ENCODE measurements around the gene CENPT. TPM values are rescaled to one million over a fixed set of nuclear protein-coding genes. Genes with fewer than 3 reads are reported as not detected.

The CENPT gene
- total RNA-seq, 2 experiments from 2014 or later, result 43.7 to 45.8 TPM

- DNase-seq, result peak; percentile 46
- peaks cover 27% of the 10 kb centered on the region for H3K36me3 Mint-ChIP-seq (ENCODE audit: low read depth)
Observed at GRCh38 chr16:67803894-67804293, 43.6 kb downstream of the CENPT start.

GRCh38 chr16:67801883-67802282 is 45.6 kb downstream of the CENPT start:
- peaks cover 59% of the 10 kb centered on the region for H3K4me1 Mint-ChIP-seq (ENCODE audit: low read depth)
- peak; percentile 56 for DNase-seq
- peaks cover 27% of the 10 kb centered on the region for H3K36me3 Mint-ChIP-seq (ENCODE audit: low read depth)
- intact Hi-C loops (cut with micrococcal nuclease), result loop anchor here (10.0 kb wide), 1 partner anchor 433 kb away; the partner anchor contains the start of gene ESRP2
- H3K27me3 Mint-ChIP-seq (ENCODE audit: low read depth), result no peaks in the 10 kb centered on the region
- no peak overlapping the region for H3K4me3 Mint-ChIP-seq
- H3K9me3 Mint-ChIP-seq, result no peaks in the 10 kb centered on the region
- CTCF ChIA-PET, result interaction anchor here (0.6 to 4.7 kb wide), 4 partner anchors 13 to 281 kb away, joined by 3 to 39 read pairs (median 4); no protein-coding TSS in a partner anchor
- H3K27ac Mint-ChIP-seq, result peak overlapping the region; percentile 53

More at GRCh38 chr16:67803894-67804293, 43.6 kb downstream of the CENPT start:
- H3K27me3 Mint-ChIP-seq (ENCODE audit: low read depth), result no peaks in the 10 kb centered on the region
- CTCF ChIA-PET, result interaction anchor here (0.6 to 4.7 kb wide), 2 partner anchors 11 to 42 kb away, joined by 3 to 39 read pairs; no protein-coding TSS in a partner anchor
- intact Hi-C loops (cut with micrococcal nuclease), result loop anchor here (10.0 kb wide), 1 partner anchor 431 kb away; the partner anchor contains the start of gene ESRP2
- H3K4me3 Mint-ChIP-seq, result no peak overlapping the region
- no peaks in the 10 kb centered on the region for H3K9me3 Mint-ChIP-seq
- peak overlapping the region; percentile 36 for H3K27ac Mint-ChIP-seq
- peaks cover 57% of the 10 kb centered on the region for H3K4me1 Mint-ChIP-seq (ENCODE audit: low read depth)

- H3K36me3 Mint-ChIP-seq (ENCODE audit: low read depth), result peaks cover 30% of the 10 kb centered on the region
- intact Hi-C loops (cut with micrococcal nuclease), result loop anchor here (10.0 kb wide), 1 partner anchor 434 kb away; the partner anchor contains the start of gene ESRP2
- CTCF ChIA-PET, result interaction anchor here (0.6 to 4.7 kb wide), 3 partner anchors 14 to 258 kb away, joined by 3 to 39 read pairs (median 4); no protein-coding TSS in a partner anchor
- H3K9me3 Mint-ChIP-seq, result no peaks in the 10 kb centered on the region
- H3K27ac Mint-ChIP-seq, result no peak overlapping the region
- H3K4me1 Mint-ChIP-seq (ENCODE audit: low read depth), result peaks cover 63% of the 10 kb centered on the region
- no peak for DNase-seq
- no peak overlapping the region for H3K4me3 Mint-ChIP-seq
- no peaks in the 10 kb centered on the region for H3K27me3 Mint-ChIP-seq (ENCODE audit: low read depth)
Observed at GRCh38 chr16:67801241-67801640, 46.3 kb downstream of the CENPT start.

GRCh38 chr16:67800338-67800926 is 47.1 kb downstream of the CENPT start:
- no peaks in the 10 kb centered on the region for H3K27me3 Mint-ChIP-seq (ENCODE audit: low read depth)
- no peaks in the 10 kb centered on the region for H3K9me3 Mint-ChIP-seq
- DNase-seq, result no peak
- intact Hi-C loops (cut with micrococcal nuclease), result loop anchor here (10.0 kb wide), 1 partner anchor 434 kb away; the partner anchor contains the start of gene ESRP2
- no peak overlapping the region for H3K4me3 Mint-ChIP-seq
- peaks cover 31% of the 10 kb centered on the region for H3K36me3 Mint-ChIP-seq (ENCODE audit: low read depth)
- peaks cover 61% of the 10 kb centered on the region for H3K4me1 Mint-ChIP-seq (ENCODE audit: low read depth)
- peak overlapping the region; percentile 53 for H3K27ac Mint-ChIP-seq
- CTCF ChIA-PET, result interaction anchor here (1.0 to 4.7 kb wide), 2 partner anchors 15 to 128 kb away, joined by 3 to 39 read pairs; no protein-coding TSS in a partner anchor

GRCh38 chr16:67796099-67796718 is 51.3 kb downstream of the CENPT start:
- intact Hi-C loops (cut with micrococcal nuclease), result no loop called here
- Mint-ChIP-seq H3K27ac (peak overlapping the region; percentile 1), H3K9me3 (no peaks in the 10 kb centered on the region), H3K36me3 (ENCODE audit: low read depth) (peaks cover 9% of the 10 kb centered on the region), H3K27me3 (ENCODE audit: low read depth) (no peaks in the 10 kb centered on the region), H3K4me1 (ENCODE audit: low read depth) (peaks cover 23% of the 10 kb centered on the region), H3K4me3 (no peak overlapping the region)
- no peak for DNase-seq
- CTCF ChIA-PET, result interaction anchor here (0.7 to 1.0 kb wide), 2 partner anchors 20 to 312 kb away, joined by 3 to 4 read pairs; no protein-coding TSS in a partner anchor

- CTCF ChIA-PET, result interaction anchor here (0.6 kb wide), 1 partner anchor 12 kb away, joined by 3 read pairs; no protein-coding TSS in a partner anchor
- peak overlapping the region; percentile 19 for H3K27ac Mint-ChIP-seq
- no peaks in the 10 kb centered on the region for H3K27me3 Mint-ChIP-seq (ENCODE audit: low read depth)
- peaks cover 2% of the 10 kb centered on the region for H3K36me3 Mint-ChIP-seq (ENCODE audit: low read depth)
- no peaks in the 10 kb centered on the region for H3K9me3 Mint-ChIP-seq
- DNase-seq, result no peak
- peaks cover 12% of the 10 kb centered on the region for H3K4me1 Mint-ChIP-seq (ENCODE audit: low read depth)
- no peak overlapping the region for H3K4me3 Mint-ChIP-seq
- intact Hi-C loops (cut with micrococcal nuclease), result no loop called here
Observed at GRCh38 chr16:67790071-67790470, 57.4 kb downstream of the CENPT start.

GRCh38 chr16:67786491-67786890 is 61.0 kb downstream of the CENPT start:
- no peaks in the 10 kb centered on the region for H3K9me3 Mint-ChIP-seq
- DNase-seq, result no peak
- intact Hi-C loops (cut with micrococcal nuclease), result no loop called here
- peaks cover 19% of the 10 kb centered on the region for H3K4me1 Mint-ChIP-seq (ENCODE audit: low read depth)
- CTCF ChIA-PET, result interaction anchor here (0.6 kb wide), 1 partner anchor 45 kb away, joined by 3 read pairs; no protein-coding TSS in a partner anchor
- H3K36me3 Mint-ChIP-seq (ENCODE audit: low read depth), result peaks cover 4% of the 10 kb centered on the region
- no peak overlapping the region for H3K4me3 Mint-ChIP-seq
- H3K27ac Mint-ChIP-seq, result no peak overlapping the region
- no peaks in the 10 kb centered on the region for H3K27me3 Mint-ChIP-seq (ENCODE audit: low read depth)

GRCh38 chr16:67783353-67783725 is 64.2 kb downstream of the CENPT start:
- Mint-ChIP-seq H3K36me3 (ENCODE audit: low read depth) (peaks cover 1% of the 10 kb centered on the region), H3K27me3 (ENCODE audit: low read depth) (no peaks in the 10 kb centered on the region), H3K27ac (no peak overlapping the region), H3K4me1 (ENCODE audit: low read depth) (peaks cover 34% of the 10 kb centered on the region), H3K4me3 (no peak overlapping the region), H3K9me3 (no peaks in the 10 kb centered on the region)
- intact Hi-C loops (cut with micrococcal nuclease), result no loop called here
- CTCF ChIA-PET, result interaction anchor here (0.6 kb wide), 1 partner anchor 127 kb away, joined by 3 read pairs; no protein-coding TSS in a partner anchor
- no peak for DNase-seq

GRCh38 chr16:67782567-67783352 is 64.7 kb downstream of the CENPT start:
- H3K4me3 Mint-ChIP-seq, result no peak overlapping the region
- CTCF ChIA-PET, result interaction anchor here (0.6 to 5.1 kb wide), 2 partner anchors 33 to 127 kb away, joined by 3 to 23 read pairs; no protein-coding TSS in a partner anchor
- no peaks in the 10 kb centered on the region for H3K9me3 Mint-ChIP-seq
- no peaks in the 10 kb centered on the region for H3K27me3 Mint-ChIP-seq (ENCODE audit: low read depth)
- no peak for DNase-seq
- H3K36me3 Mint-ChIP-seq (ENCODE audit: low read depth), result peaks cover 1% of the 10 kb centered on the region
- H3K4me1 Mint-ChIP-seq (ENCODE audit: low read depth), result peaks cover 34% of the 10 kb centered on the region
- H3K27ac Mint-ChIP-seq, result no peak overlapping the region
- intact Hi-C loops (cut with micrococcal nuclease), result no loop called here

- H3K4me1 Mint-ChIP-seq (ENCODE audit: low read depth), result peaks cover 32% of the 10 kb centered on the region
- H3K9me3 Mint-ChIP-seq, result no peaks in the 10 kb centered on the region
- H3K36me3 Mint-ChIP-seq (ENCODE audit: low read depth), result peaks cover 1% of the 10 kb centered on the region
- H3K27me3 Mint-ChIP-seq (ENCODE audit: low read depth), result no peaks in the 10 kb centered on the region
- intact Hi-C loops (cut with micrococcal nuclease), result no loop called here
- peak; percentile 54 for DNase-seq
- peak overlapping the region; percentile 67 for H3K27ac Mint-ChIP-seq
- CTCF ChIA-PET, result interaction anchor here (1.7 to 5.1 kb wide), 2 partner anchors 34 to 114 kb away, joined by 4 to 23 read pairs; no protein-coding TSS in a partner anchor
- no peak overlapping the region for H3K4me3 Mint-ChIP-seq
Observed at GRCh38 chr16:67781565-67781921, 66.0 kb downstream of the CENPT start.

GRCh38 chr16:67780847-67781564 is 66.5 kb downstream of the CENPT start:
- Mint-ChIP-seq H3K27me3 (ENCODE audit: low read depth) (no peaks in the 10 kb centered on the region), H3K36me3 (ENCODE audit: low read depth) (peaks cover 1% of the 10 kb centered on the region), H3K4me1 (ENCODE audit: low read depth) (peaks cover 28% of the 10 kb centered on the region), H3K27ac (peak overlapping the region; percentile 67), H3K9me3 (no peaks in the 10 kb centered on the region), H3K4me3 (no peak overlapping the region)
- CTCF ChIA-PET, result interaction anchor here (1.7 to 5.1 kb wide), 2 partner anchors 35 to 113 kb away, joined by 4 to 23 read pairs; no protein-coding TSS in a partner anchor
- DNase-seq, result no peak
- intact Hi-C loops (cut with micrococcal nuclease), result no loop called here
